Panc1 (cell line): ENCODE data around the gene PDCL2. TPM values are rescaled to one million over a fixed set of nuclear protein-coding genes. Genes with fewer than 3 reads are reported as not detected.

Experiments used
- ATAC-seq: fragments of 200-7000 bp; cut with Tn5 transposase; 2 replicates; pipeline ENCODE4 v1.9.1; 2020; ENCODE audit warnings: mild to moderate bottlenecking, moderate library complexity
- BruUV-seq: library from RNA; stranded (reverse); fragments of 400-500 nt; replicated peaks from 2 replicates; lab custom pipeline; 2021; lab: Mats Ljungman, UMichigan
- CTCF ChIA-PET: fragments of 300-600 bp; sonication (Branson Sonifier 250); formaldehyde crosslinking; loops from one replicate; lab custom pipeline; 2022; ENCODE audit warnings: antibody characterized with exemption; lab: Charles Lee
- POLR2A ChIA-PET: fragments of 300-600 bp; sonication (Branson Sonifier 250); formaldehyde crosslinking; loops from one replicate; lab custom pipeline; 2022; ENCODE audit warnings: antibody characterized with exemption; lab: Charles Lee
- DNase-seq: peaks from one replicate; pipeline ENCODE4 v3.0.0-alpha.2; 2010; ENCODE audit warnings: low read depth, low spot score
- H3K27ac ChIP-seq: 2 replicates; pipeline ENCODE4 v1.5.1; 2011; ENCODE audit warnings: mild to moderate bottlenecking, low read length, inconsistent platforms
- H3K27me3 ChIP-seq: fragments of 200-500 bp; sonication (Bioruptor generic); 2 replicates; pipeline ENCODE4 v1.6.0; 2014; ENCODE audit warnings: low read length, inconsistent platforms; ENCODE audit not compliant: control insufficient read depth, insufficient read depth
- H3K36me3 ChIP-seq: fragments of 200-500 bp; sonication (Bioruptor generic); 2 replicates; pipeline ENCODE4 v1.5.1; 2014; ENCODE audit warnings: inconsistent platforms, mild to moderate bottlenecking, low read length, moderate library complexity; ENCODE audit not compliant: control insufficient read depth, insufficient read depth
- H3K4me1 ChIP-seq: 2 replicates; pipeline ENCODE4 v1.5.1; 2011; ENCODE audit warnings: inconsistent platforms, mild to moderate bottlenecking, low read length, moderate library complexity; ENCODE audit not compliant: control insufficient read depth, insufficient read depth
- H3K4me3 ChIP-seq, 2 experiments: 2 replicates each; pipeline ENCODE4 v1.5.1; 2011 to 2012; ENCODE audit warnings: low read depth in 2 of 2, low read length in 2 of 2, mild to moderate bottlenecking in 2 of 2, inconsistent platforms in 1 of 2, moderate library complexity in 1 of 2
- H3K9me3 ChIP-seq: fragments of 200-500 bp; sonication (Bioruptor generic); 2 replicates; pipeline ENCODE4 v1.5.1; 2014; ENCODE audit warnings: low read depth, mild to moderate bottlenecking, inconsistent platforms, low read length, moderate library complexity; ENCODE audit not compliant: control insufficient read depth, insufficient read depth
- CTCF ChIP-seq: fragments of 450-650 bp; IDR thresholded peaks from 2 replicates; pipeline ENCODE4 v1.5.1; 2017; ENCODE audit warnings: mild to moderate bottlenecking
- POLR2AphosphoS5 ChIP-seq: IDR thresholded peaks from 2 replicates; pipeline ENCODE4 v1.6.1; 2012; ENCODE audit warnings: mild to moderate bottlenecking, low read depth, low read length, moderate library complexity
- REST ChIP-seq, 2 experiments: IDR thresholded peaks; 2 replicates each; pipeline ENCODE4 v1.6.1; 2011 to 2012; ENCODE audit warnings: low read depth in 2 of 2, control low read depth in 1 of 2, low read length in 1 of 2, mild to moderate bottlenecking in 1 of 2, moderate library complexity in 1 of 2; ENCODE audit not compliant: insufficient read depth in 1 of 2
- SIN3A ChIP-seq: IDR thresholded peaks from 2 replicates; pipeline ENCODE4 v1.6.1; 2012; ENCODE audit warnings: low read depth, mild to moderate bottlenecking, low read length, moderate library complexity, borderline replicate concordance; ENCODE audit not compliant: insufficient read depth
- TCF7L2 ChIP-seq: IDR thresholded peaks from 2 replicates; pipeline ENCODE4 v1.6.1; 2011; ENCODE audit warnings: mild to moderate bottlenecking, low read depth, low read length, inconsistent platforms
- in situ Hi-C: cut with HindIII; loops from 2 replicates; pipeline ENCODE4 v1.10.0; 2016; ENCODE audit warnings: low sequenced_read_pairs, low pct_unique_long_range_greater_than_20kb
- intact Hi-C: fragments of 100-400 bp; cut with micrococcal nuclease; formaldehyde crosslinking; loops from one replicate; pipeline ENCODE4 v1.10.0; 2022; ENCODE audit not compliant: unreplicated experiment
- total RNA-seq: library from RNA; stranded (reverse); gene quantifications from one replicate; pipeline ENCODE4 v1.2.1, GENCODE V29; 2021; ENCODE audit not compliant: unreplicated experiment

Gene PDCL2
- total RNA-seq, 1 experiment from 2014 or later = not detected

- Histone ChIP-seq H3K9me3 (no peaks in the 10 kb centered on the region), H3K27ac (no peak overlapping the region), H3K4me3 (no peak overlapping the region), H3K4me1 (no peaks in the 10 kb centered on the region), H3K36me3 (no peaks in the 10 kb centered on the region), H3K27me3 (no peaks in the 10 kb centered on the region)
- no peak for TF ChIP-seq POLR2AphosphoS5
- no peak for TF ChIP-seq CTCF
- no peak for TF ChIP-seq TCF7L2
- no peak for TF ChIP-seq SIN3A
- no peak for TF ChIP-seq REST (IDR thresholded peaks at IDR 0.05; ENCODE audit: insufficient read depth in 1 of 2, low read depth in 2 of 2, low read length in 1 of 2)
- ATAC-seq = no peak
- intact Hi-C loops = no loop called here
- BruUV-seq = no TSS peak
- in situ Hi-C loops = no loop called here
- POLR2A ChIA-PET = no interaction called here
- no peak for DNase-seq
- CTCF ChIA-PET = no interaction called here
Observed at GRCh38 chr4:55530167-55530566, 61.9 kb downstream of the PDCL2 start.

GRCh38 chr4:55528491-55528890, 63.6 kb downstream of the PDCL2 start:
- intact Hi-C loops (no loop called here), in situ Hi-C loops (no loop called here)
- POLR2A ChIA-PET = no interaction called here

GRCh38 chr4:55524844-55525571, 67.0 kb downstream of the PDCL2 start:
- ATAC-seq = no peak
- in situ Hi-C loops (no loop called here), intact Hi-C loops (no loop called here)
- Histone ChIP-seq H3K4me1 (no peaks in the 10 kb centered on the region), H3K27ac (no peak overlapping the region; the same call in 1 of the 2 replicates), H3K36me3 (no peaks in the 10 kb centered on the region), H3K4me3 (no peak overlapping the region), H3K27me3 (no peaks in the 10 kb centered on the region), H3K9me3 (no peaks in the 10 kb centered on the region)
- ChIA-PET POLR2A (no interaction called here), CTCF (no interaction called here)
- no peak for TF ChIP-seq CTCF
- TF ChIP-seq REST (IDR thresholded peaks at IDR 0.05; ENCODE audit: insufficient read depth in 1 of 2, low read depth in 2 of 2, low read length in 1 of 2) = no peak
- TF ChIP-seq SIN3A = no peak
- no peak for TF ChIP-seq TCF7L2
- no peak for TF ChIP-seq POLR2AphosphoS5
- DNase-seq = no peak
- no TSS peak for BruUV-seq

More at GRCh38 chr4:55528491-55528890, 63.6 kb downstream of the PDCL2 start:
- no peak for TF ChIP-seq POLR2AphosphoS5
- H3K9me3 ChIP-seq = no peaks in the 10 kb centered on the region
- no peaks in the 10 kb centered on the region for H3K36me3 ChIP-seq
- no peaks in the 10 kb centered on the region for H3K27me3 ChIP-seq
- H3K4me3 ChIP-seq = no peak overlapping the region
- no peak for DNase-seq
- CTCF ChIA-PET = no interaction called here
- no peak for ATAC-seq
- H3K27ac ChIP-seq = no peak overlapping the region
- BruUV-seq = no TSS peak
- no peaks in the 10 kb centered on the region for H3K4me1 ChIP-seq
